Left ventricle myocardium inferior (tissue), 1 donor: ENCODE results near the gene B3GALT4. TPM values are rescaled to one million over a fixed set of nuclear protein-coding genes. Genes with fewer than 3 reads are reported as not detected.

ENCODE experiments used
- DNase-seq: peaks from one replicate; pipeline ENCODE4 v3.0.0-alpha.2; 2020
- H3K27ac ChIP-seq: fragments of 200-600 bp; replicated peaks from 2 replicates; pipeline ENCODE4 v1.8.0; 2021
- H3K27me3 ChIP-seq: fragments of 200-600 bp; 2 replicates; pipeline ENCODE4 v1.8.0; 2021; ENCODE audit warnings: low read depth
- H3K36me3 ChIP-seq: fragments of 200-600 bp; 2 replicates; pipeline ENCODE4 v1.8.0; 2021
- H3K4me1 ChIP-seq: fragments of 200-600 bp; 2 replicates; pipeline ENCODE4 v1.8.0; 2021
- H3K4me3 ChIP-seq: fragments of 200-600 bp; 2 replicates; pipeline ENCODE4 v1.8.0; 2021; ENCODE audit warnings: mild to moderate bottlenecking, moderate library complexity
- H3K9me3 ChIP-seq: fragments of 200-600 bp; replicated peaks from 2 replicates; pipeline ENCODE4 v1.8.0; 2021
- intact Hi-C: fragments of 100-400 bp; cut with micrococcal nuclease; formaldehyde crosslinking; loops from one replicate; pipeline ENCODE4 v1.11.0; 2022
- total RNA-seq: library from RNA; stranded (reverse); fragmentation: NEBNext Ultra II Directional; extraction: Animal tissue kit (Norgen Biotek cat#: 25700); gene quantifications from one replicate; pipeline ENCODE4 v1.2.1, GENCODE V29; 2021
- TF ChIP-seq, protein P1 (sequence below): fragments of 200-600 bp; IDR thresholded peaks from 2 replicates; pipeline ENCODE4 v1.8.0; 2021; ENCODE audit warnings: antibody characterized with exemption, mild to moderate bottlenecking, borderline replicate concordance
- donor health status: DM: no; HTN: yes; CAD: no; lungs with severe emphysema.

Gene B3GALT4
- total RNA-seq, 1 donor from 2014 or later: 7.5 TPM

GRCh38 chr6:33313105-33313708, 36.3 kb downstream of the B3GALT4 start:
- H3K27me3 ChIP-seq: no peaks in the 10 kb centered on the region
- peak overlapping the region; percentile 88 for H3K4me3 ChIP-seq
- H3K36me3 ChIP-seq: peaks cover 10% of the 10 kb centered on the region
- H3K9me3 ChIP-seq: no peaks in the 10 kb centered on the region
- peak; percentile 62 for DNase-seq
- H3K4me1 ChIP-seq: peaks cover 75% of the 10 kb centered on the region
- intact Hi-C loops: no loop called here
- TF ChIP-seq, protein P1, sequence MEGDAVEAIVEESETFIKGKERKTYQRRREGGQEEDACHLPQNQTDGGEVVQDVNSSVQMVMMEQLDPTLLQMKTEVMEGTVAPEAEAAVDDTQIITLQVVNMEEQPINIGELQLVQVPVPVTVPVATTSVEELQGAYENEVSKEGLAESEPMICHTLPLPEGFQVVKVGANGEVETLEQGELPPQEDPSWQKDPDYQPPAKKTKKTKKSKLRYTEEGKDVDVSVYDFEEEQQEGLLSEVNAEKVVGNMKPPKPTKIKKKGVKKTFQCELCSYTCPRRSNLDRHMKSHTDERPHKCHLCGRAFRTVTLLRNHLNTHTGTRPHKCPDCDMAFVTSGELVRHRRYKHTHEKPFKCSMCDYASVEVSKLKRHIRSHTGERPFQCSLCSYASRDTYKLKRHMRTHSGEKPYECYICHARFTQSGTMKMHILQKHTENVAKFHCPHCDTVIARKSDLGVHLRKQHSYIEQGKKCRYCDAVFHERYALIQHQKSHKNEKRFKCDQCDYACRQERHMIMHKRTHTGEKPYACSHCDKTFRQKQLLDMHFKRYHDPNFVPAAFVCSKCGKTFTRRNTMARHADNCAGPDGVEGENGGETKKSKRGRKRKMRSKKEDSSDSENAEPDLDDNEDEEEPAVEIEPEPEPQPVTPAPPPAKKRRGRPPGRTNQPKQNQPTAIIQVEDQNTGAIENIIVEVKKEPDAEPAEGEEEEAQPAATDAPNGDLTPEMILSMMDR: no peak
- H3K27ac ChIP-seq: peak overlapping the region; percentile 96

DNA sequence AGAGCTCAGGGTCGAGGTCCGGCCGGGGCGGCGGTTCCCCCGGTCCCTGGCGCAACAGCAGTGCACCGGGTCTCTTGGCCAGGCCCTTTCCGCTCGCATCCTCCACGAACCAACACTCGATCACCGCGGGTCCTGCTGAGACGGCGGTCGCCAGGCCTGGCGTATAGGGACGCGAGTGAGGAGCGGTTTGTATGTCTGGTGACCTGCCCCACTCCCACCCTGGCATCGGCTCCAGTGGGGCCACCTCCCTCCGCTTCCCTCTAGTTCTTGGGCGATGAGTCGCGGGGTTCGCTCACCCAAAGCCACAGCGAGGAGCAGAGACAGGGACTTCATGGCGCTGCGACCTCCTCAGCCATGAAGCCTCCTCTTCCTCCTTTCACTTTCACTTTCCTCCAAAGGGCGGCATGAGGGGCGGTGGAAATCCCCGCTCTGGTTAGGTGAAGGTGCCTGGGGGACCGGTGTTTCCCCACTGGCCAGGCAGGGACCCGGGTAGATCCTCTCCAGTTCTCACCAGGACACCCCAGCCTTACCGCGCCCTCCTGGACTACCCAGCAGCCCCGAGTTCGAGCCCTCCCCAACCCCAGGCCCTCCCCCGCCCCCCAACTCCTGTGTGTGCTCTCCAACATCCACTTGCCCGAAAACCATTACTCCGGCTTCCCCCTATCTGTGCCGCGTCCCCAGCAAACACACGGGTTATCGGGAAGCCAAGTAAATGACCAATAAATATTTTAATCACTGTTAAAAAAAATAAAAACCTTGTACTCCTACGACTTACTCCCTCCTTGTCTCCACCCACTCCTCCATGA, 37.0 kb downstream of the B3GALT4 start, which contains the start of gene TAPBP:
Gene TAPBP (minus strand): TSS at position 370 of the 806 bp plus-strand sequence. CDS start 37 bp downstream, at position 333.
- TF ChIP-seq, protein P1: no peak
- H3K9me3 ChIP-seq: no peaks in the 10 kb centered on the region
- peak; percentile 56 for DNase-seq
- peaks cover 14% of the 10 kb centered on the region for H3K36me3 ChIP-seq
- no peaks in the 10 kb centered on the region for H3K27me3 ChIP-seq
- peak within 1 kb of the TSS; percentile 88 for H3K4me3 ChIP-seq
- H3K27ac ChIP-seq: peak within 1 kb of the TSS; percentile 96
- H3K4me1 ChIP-seq: peaks cover 82% of the 10 kb centered on the region
- intact Hi-C loops: no loop called here

GRCh38 chr6:33314515-33314942, 37.6 kb downstream of the B3GALT4 start:
- DNase-seq: peak; percentile 60
- Histone ChIP-seq H3K36me3 (peaks cover 20% of the 10 kb centered on the region), H3K4me3 (peak overlapping the region; percentile 88), H3K9me3 (no peaks in the 10 kb centered on the region), H3K27me3 (no peaks in the 10 kb centered on the region), H3K4me1 (peaks cover 88% of the 10 kb centered on the region), H3K27ac (peak overlapping the region; percentile 96)
- intact Hi-C loops: no loop called here
- TF ChIP-seq, protein P1: no peak

- peak overlapping the region; percentile 96 for H3K27ac ChIP-seq
- peak; percentile 54 for DNase-seq
- peaks cover 95% of the 10 kb centered on the region for H3K4me1 ChIP-seq
- peak overlapping the region; percentile 88 for H3K4me3 ChIP-seq
- intact Hi-C loops: no loop called here
- H3K27me3 ChIP-seq: no peaks in the 10 kb centered on the region
- H3K9me3 ChIP-seq: no peaks in the 10 kb centered on the region
- peaks cover 26% of the 10 kb centered on the region for H3K36me3 ChIP-seq
- TF ChIP-seq, protein P1: no peak
These were observed 38.2 kb downstream of the B3GALT4 start for GRCh38 chr6:33314943-33315792.

DNA sequence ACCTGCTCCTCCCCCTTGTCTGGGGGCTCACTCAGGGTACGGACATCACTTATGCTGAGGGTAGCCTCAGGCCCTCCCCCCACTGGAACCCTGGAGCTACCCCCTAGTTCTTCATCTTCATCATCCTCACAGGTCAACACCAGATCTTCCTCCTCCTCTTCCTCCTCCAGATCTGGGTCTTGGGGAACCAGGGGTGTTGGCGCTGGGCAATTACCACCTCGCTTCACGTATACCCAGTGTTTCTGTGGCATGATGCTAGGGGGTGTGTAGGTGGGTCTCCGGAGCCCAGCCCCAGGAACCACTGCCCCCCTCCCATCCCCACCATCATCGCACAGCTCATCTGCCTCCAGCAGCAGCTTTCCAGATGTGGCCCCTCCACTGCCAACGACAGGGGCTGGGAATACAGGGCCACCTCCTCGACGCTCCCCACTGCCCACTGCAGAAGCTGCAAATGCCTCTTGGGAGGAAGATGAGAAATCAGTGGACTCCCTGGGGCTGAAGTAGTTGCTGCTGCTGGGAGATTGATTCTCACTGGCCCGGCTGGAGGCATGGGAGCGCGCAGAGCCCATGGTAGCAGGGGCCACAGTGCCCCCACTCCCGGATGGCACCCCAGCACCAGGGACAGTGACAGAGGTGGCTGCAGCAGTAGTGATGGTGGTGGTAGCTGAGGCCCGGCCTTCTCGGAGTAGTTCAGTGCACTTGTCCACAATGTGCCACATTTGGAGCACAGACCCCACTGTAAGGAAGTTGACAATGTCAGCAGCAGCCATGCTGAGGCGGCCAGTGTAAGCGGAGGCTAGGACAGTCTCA, 39.1 kb downstream of the B3GALT4 start:
- intact Hi-C loops: no loop called here
- Histone ChIP-seq H3K4me1 (peaks cover 95% of the 10 kb centered on the region), H3K4me3 (no peak overlapping the region)

More for the DNA sequence above, 39.1 kb downstream of the B3GALT4 start:
- Histone ChIP-seq H3K27ac (peak overlapping the region; percentile 92), H3K27me3 (no peaks in the 10 kb centered on the region), H3K36me3 (peaks cover 29% of the 10 kb centered on the region), H3K9me3 (no peaks in the 10 kb centered on the region)
- no peak for DNase-seq
- TF ChIP-seq, protein P1: no peak
